Endothelial cell of umbilical vein (primary cell): Measurements from ENCODE around the gene OAS3.

ENCODE experiments used
- MAX ChIP-seq: IDR thresholded peaks from 2 replicates; pipeline ENCODE4 v1.6.1; 2011; ENCODE audit not compliant: insufficient read depth, insufficient read length
- TF ChIP-seq, protein P1 (sequence below), 2 donors: IDR thresholded peaks; 1 replicate in 1 of 2; 2 replicates in 1 of 2; pipeline ENCODE4 v1.5.1; 2011; ENCODE audit warnings: low read length in 2 of 2, mild to moderate bottlenecking in 2 of 2, moderate library complexity in 2 of 2, control low read depth in 1 of 2, inconsistent platforms in 1 of 2, low read depth in 1 of 2; ENCODE audit not compliant: insufficient read depth in 1 of 2; ENCODE audit errors: extremely low read depth in 1 of 2

- no peak for TF ChIP-seq MAX
- TF ChIP-seq, protein P1, sequence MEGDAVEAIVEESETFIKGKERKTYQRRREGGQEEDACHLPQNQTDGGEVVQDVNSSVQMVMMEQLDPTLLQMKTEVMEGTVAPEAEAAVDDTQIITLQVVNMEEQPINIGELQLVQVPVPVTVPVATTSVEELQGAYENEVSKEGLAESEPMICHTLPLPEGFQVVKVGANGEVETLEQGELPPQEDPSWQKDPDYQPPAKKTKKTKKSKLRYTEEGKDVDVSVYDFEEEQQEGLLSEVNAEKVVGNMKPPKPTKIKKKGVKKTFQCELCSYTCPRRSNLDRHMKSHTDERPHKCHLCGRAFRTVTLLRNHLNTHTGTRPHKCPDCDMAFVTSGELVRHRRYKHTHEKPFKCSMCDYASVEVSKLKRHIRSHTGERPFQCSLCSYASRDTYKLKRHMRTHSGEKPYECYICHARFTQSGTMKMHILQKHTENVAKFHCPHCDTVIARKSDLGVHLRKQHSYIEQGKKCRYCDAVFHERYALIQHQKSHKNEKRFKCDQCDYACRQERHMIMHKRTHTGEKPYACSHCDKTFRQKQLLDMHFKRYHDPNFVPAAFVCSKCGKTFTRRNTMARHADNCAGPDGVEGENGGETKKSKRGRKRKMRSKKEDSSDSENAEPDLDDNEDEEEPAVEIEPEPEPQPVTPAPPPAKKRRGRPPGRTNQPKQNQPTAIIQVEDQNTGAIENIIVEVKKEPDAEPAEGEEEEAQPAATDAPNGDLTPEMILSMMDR (IDR thresholded peaks at IDR 0.05; ENCODE audit: extremely low read depth in 1 of 2, insufficient read depth in 1 of 2, low read depth in 1 of 2, low read length in 2 of 2): no peak
Observed at GRCh38 chr12:113014565-113014964, 76.3 kb downstream of the OAS3 start.
